ENCODE measurements around the gene ATP2B3.

Gene ATP2B3

GRCh38 chrX:153631907-153632594 is 114.6 kb downstream of the ATP2B3 start:
- no peak for DNase-seq (ENCODE audit: low read depth in 2 of 3, low spot score in 2 of 3)

All from activated CD8-positive, alpha-beta memory T cell treated with anti-CD3 and anti-CD28 coated beads for 48 hours (primary cell).